Daoy (cell line): ENCODE measurements around the gene NUMBL. TPM values are rescaled to one million over a fixed set of nuclear protein-coding genes. Genes with fewer than 3 reads are reported as not detected.
"Not testable (repeated sequence)": the region's sequence is repeated elsewhere in the genome, so short reads cannot be mapped to it uniquely, and the experiment has no call there.

Experiments used
- DNase-seq: peaks from one replicate; pipeline ENCODE4 v3.0.0-alpha.2; 2015; ENCODE audit warnings: low read depth
- total RNA-seq: library from RNA; depleted of rRNA; stranded (reverse); fragments of >200 nt; shearing (Covaris generic); gene quantifications from 2 replicates; pipeline ENCODE4 v1.2.3, GENCODE V29; 2014; rRNA removed

The NUMBL gene
- total RNA-seq, 1 experiment from 2014 or later: 16.4 TPM

DNA sequence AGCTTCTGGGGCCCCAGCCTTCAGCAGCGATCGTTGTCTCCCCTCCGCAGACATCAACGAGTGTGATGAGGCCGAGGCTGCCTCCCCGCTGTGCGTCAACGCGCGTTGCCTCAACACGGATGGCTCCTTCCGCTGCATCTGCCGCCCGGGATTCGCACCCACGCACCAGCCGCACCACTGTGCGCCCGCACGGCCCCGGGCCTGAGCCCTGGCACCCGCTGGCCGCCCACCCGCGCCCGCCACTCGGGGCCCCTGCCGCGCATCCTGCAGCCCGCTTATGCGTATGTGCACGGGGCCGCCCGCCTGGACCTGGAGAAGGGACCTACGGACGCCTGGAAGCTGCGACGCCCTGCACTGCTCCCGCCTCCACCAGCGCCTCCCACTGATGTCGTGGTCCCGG lies 61.1 kb downstream of the NUMBL start:
- DNase-seq: no peak

DNA sequence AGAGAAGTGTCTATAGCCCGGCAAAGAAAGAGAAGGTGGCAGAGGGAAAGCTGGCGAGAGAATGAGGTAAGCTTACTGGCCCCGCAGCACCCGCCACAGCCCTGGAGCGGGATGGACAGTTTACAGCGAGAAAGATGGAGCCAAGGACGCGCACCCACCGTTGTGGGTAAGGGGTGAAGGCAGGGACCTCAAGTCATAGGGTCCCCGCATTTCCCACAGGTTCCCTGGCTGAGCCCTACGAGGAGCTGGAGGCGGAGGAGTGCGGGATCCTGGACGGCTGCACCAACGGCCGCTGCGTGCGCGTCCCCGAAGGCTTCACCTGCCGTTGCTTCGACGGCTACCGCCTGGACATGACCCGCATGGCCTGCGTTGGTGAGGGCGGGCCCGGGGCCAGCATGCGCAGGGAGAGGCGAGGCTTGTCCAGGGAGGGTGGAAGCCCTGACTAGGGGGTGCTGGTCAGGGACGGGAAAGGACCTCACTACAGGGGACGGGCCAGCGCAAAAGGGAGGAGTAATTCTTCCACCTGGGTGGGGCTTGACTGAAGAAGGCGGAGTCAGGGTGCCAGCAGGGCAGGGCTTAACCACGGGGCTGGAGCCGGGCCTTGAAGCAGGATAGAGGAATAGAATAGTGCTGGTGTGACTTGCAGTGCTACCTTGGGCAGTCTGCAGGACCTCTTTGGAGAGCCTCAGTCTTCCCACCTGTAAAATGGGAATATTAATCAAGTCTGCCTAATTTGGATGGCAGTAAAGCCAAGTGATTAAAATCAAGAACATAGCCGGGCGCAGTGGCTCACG lies 62.8 kb downstream of the NUMBL start:
- no peak for DNase-seq

DNA sequence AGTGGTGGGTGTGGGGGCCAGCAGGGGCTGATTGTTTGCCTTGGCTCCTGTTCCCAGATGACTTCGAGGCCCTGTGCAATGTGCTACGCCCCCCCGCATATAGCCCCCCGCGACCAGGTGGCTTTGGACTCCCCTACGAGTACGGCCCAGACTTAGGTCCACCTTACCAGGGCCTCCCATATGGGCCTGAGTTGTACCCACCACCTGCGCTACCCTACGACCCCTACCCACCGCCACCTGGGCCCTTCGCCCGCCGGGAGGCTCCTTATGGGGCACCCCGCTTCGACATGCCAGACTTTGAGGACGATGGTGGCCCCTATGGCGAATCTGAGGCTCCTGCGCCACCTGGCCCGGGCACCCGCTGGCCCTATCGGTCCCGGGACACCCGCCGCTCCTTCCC lies 63.5 kb downstream of the NUMBL start:
- no peak for DNase-seq

DNA sequence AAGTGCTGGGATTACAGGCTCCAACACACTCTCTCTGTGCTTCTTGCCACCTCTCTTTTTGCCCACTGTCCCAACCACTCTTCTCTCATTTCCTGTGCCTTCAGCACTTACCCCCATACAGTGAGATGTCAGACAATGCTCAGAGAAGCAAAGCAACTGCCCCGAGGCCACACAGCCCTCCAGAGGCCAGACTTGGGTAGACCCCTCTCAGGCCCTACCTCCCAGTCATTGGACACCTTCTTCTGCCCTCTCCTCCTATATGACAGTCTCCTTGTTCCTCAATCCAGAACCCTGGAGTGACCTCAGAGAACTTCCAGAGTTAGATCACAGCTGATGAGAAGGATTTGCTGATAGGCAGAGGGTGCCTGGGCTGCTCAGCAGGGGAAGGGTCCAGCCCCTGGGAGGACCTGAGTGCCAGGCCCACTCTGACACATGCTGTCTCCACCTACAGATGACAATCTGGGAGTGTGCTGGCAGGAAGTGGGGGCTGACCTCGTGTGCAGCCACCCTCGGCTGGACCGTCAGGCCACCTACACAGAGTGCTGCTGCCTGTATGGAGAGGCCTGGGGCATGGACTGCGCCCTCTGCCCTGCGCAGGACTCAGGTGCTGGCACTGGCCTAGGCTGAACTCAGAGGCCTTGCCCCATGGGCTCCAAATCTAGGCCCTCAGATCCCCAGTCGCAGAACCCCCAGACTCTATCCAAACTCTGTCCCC lies 64.9 kb downstream of the NUMBL start:
- no peak for DNase-seq

DNA sequence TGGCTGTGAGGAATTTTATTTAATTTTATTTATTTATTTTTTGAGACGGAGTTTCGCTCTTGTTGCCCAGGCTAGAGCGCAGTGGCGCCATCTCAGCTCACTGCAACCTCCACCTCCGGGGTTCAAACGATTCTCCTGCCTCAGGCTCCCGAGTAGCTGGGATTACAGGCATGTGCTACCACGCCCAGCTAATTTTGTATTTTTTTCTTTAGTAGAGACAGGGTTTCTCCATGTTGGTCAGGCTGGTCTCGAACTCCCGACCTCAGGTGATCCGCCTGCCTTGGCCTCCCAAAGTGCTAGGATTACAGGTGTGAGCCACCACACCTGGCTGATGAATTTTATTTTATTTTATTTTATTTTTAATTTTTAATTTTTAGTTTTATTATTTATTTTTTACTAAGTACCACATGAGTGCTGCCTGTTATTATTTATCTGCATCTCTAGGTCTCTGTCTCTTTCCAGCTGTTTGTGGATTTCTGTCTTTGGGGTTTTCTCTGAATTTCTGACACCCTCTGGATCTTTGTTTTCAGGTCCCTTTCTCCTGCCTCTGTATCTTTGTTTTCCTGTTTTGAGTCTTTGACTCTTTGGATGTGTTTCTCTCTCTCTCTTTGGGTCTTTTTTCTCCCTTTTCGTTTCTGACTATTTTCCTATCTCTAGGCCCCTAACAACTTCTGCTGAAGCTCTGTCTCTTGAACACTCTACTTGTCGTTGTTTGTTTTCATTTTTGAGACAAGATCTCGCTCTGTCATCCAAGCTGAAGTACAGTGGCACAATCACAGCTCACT lies 65.9 kb downstream of the NUMBL start:
- DNase-seq: not testable (repeated sequence)

DNA sequence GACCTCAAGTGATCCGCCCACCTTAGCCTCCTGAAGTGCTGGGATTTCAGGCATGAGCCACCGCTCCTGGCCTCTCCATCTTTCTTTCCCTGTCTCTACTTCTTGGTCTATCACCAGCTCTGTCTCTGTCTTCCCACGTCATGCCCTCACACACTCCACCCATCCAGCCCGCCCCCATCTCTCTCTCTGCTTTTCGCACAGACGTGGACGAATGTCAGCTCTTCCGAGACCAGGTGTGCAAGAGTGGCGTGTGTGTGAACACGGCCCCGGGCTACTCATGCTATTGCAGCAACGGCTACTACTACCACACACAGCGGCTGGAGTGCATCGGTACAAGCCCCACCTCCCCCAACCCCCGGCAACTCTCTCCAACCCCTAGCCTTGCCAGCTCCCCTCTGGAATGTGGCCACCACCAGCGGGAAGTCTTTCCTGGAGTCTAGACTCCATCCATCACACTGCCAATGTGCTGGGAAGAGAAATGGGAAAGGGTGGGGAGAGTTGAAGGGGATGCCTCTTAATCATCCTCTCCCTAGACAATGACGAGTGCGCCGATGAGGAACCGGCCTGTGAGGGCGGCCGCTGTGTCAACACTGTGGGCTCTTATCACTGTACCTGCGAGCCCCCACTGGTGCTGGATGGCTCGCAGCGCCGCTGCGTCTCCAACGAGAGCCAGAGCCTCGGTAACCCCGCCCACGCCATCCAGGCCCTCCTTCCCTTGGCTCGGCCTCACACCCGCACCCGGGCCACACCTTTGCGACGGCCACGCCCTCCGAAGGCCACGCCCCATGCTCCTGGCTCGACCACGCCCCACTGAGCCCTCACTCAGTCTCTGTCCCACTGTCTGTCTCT lies 66.8 kb downstream of the NUMBL start:
- peak; percentile 100 for DNase-seq

DNA sequence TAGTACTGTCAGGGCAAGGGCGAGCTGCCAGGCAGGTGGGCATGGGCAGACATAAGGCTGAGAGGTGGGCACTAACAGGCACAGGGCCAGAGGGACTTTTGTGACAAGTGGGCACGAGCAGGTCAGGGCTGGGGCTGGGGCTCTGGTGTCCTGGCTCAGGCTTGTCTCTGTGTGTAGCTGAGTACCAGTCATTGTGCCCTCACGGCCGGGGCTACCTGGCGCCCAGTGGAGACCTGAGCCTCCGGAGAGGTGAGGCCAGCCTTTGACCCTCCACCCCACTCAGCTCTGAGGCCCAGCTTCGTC lies 67.7 kb downstream of the NUMBL start:
- DNase-seq: no peak

DNA sequence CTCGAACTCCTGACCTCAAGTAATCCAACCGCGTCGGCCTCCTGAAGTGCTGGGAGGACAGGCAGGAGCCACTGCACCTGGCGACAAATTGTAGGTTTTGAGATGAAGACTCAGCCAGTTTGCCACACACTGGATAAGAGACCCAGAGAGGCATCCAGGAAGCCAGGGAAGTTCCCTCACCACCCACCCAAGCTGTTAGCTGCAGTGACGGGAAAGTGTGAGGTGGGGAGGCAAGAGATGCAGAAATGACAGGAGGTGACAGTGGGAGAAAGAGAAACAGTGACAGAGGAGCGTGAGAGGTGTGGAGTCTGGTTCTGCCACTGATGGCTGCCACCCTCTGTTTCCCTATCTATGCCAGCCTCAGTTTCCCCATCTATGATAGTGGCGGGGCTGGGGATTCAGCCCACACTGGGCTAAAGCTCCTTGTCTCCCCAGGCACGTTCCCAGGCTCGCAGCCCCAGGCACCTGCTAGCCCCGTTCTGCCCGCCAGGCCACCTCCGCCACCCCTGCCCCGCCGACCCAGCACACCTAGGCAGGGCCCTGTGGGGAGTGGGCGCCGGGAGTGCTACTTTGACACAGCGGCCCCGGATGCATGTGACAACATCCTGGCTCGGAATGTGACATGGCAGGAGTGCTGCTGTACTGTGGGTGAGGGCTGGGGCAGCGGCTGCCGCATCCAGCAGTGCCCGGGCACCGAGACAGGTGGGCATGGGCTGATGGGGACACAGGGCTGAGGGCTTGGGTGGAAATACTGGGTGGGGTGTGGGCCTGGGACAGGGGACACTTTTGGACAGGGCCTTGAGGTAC lies 68.3 kb downstream of the NUMBL start:
- DNase-seq: no peak

DNA sequence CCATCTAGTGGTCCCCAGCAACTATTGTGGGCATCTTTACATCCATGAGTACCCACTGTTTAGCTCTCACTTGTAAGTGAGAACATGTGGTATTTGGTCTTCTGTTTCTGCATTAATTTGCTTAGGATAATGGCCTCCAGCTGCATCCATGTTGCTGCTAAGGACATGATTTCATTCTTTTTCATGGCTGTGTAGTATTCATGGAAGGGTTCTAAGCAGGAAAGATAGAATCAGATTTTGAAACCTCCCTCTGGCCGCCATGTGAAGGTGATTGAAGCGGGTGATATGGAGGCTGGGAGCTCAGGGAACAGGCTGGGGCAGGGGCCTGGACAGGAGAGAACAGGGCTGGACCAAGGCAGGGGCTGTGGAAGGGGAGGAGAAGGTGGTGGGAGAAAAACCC lies 69.2 kb downstream of the NUMBL start:
- no peak for DNase-seq

DNA sequence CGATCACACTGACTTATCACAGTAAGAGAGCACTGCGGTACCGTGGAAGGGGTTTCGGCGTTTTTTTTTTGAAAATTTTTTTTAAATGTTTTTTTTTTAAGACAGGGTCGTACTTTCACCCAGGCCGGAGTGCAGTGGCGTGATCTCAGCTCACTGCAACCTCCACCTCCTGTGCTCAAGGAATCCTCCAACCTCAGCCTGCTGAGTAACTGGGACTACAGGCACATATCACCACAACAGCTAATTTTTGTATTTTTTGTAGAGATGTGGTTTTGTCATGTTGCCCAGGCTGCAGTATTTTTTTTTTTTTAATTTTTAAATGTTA lies 70.3 kb downstream of the NUMBL start:
- no peak for DNase-seq

DNA sequence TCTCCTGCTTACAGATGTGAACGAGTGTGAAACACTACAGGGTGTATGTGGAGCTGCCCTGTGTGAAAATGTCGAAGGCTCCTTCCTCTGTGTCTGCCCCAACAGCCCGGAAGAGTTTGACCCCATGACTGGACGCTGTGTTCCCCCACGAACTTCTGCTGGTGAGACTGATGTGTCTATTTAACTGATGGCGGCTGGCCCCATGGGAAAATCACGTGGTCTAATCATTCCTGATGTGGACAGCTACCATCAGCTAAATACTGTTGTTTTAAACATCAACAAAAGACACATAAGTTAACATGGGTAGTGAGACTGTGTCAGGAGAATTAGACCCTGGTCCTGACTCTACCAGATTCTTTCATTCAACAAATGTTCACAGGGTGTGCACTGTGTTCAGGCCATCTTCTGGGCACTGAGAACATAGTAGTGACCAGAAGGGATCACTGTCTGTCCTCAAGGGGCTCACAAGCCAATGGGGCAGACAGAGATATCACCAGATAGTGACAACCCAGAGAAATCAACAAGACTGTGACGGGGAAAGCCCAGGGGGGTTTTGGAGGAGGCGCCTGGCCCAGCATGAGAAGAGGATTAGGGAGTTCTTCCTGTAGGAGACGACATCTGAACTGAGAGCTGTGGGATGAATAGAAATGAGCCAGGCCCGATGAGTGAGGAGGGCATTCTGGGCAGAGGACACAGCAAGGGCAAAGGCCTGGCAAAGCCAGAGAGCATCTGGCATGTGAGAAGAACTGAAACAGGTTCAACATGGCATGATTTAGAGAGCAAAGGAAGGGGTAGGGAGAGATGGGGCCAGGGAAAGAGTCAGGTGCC lies 70.9 kb downstream of the NUMBL start:
- DNase-seq: no peak

DNA sequence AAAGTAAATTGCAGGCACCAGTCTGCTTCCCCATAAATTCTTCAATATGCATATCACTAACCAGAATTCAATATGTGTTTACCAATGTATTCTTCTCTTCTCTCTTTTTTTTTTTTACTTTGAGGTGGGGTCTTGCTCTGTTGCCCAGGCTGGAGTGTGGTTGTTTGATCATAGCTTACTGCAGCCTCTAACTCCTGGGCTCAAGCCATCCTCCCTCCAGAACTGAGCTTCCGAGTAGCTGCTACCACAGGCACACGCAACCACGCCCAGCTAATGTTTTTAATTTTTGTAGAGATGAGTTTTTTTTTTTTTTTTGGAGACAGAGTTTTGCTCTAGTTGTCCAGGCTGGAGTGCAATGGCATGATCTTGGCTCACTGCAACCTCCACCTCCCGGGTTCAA lies 72.5 kb downstream of the NUMBL start:
- no peak for DNase-seq

DNA sequence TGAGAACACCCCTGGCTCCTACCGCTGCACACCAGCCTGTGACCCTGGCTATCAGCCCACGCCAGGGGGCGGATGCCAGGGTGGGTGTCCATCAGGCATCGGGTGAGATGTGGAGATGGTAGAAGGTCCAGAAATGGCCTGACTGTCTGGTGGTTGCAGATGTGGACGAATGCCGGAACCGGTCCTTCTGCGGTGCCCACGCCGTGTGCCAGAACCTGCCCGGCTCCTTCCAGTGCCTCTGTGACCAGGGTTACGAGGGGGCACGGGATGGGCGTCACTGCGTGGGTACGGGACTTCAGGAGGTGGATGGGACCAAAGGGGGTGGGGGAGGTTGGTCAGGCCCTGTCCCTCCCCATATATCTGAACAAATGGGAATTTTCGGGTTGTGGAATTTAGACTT lies 73.5 kb downstream of the NUMBL start:
- DNase-seq: no peak

DNA sequence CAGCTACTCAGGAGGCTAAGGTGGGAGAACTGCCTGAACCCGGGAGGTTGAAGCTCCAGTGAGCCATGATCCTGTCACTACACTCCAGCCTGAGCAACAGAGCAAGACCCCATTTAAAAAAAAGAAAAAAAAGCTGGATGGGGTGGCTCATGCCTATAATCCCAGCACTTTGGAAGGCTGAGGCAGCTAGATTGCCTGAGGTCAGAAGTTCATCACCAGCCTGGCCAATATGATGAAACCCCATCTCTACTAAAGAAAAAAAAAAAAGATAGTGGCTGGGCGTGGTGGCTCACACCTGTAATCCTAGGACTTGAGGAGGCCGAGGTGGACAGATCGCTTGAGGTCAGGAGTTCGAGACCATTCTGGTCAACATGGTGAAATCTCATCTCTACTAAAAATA lies 74.3 kb downstream of the NUMBL start:
- no peak for DNase-seq

Other genes starting within 250 kb of the NUMBL start
- gene SERTAD3, start 246.3 kb downstream of the NUMBL start, total RNA-seq: 13.8 and 16.8 TPM in 2 replicates
- gene BLVRB, start 224.9 kb downstream of the NUMBL start, total RNA-seq: 49.4 and 52.4 TPM in 2 replicates
- 0.15 and 1.5 TPM in 2 replicates for gene SPTBN4, start 223.7 kb downstream of the NUMBL start, total RNA-seq
- gene SHKBP1, start 113.8 kb downstream of the NUMBL start, total RNA-seq: 40.6 and 134 TPM in 2 replicates
- gene LTBP4, start 89.3 kb downstream of the NUMBL start, total RNA-seq: 16.4 and 26.0 TPM in 2 replicates
- 20.0 and 31.0 TPM in 2 replicates for gene COQ8B, start 26.2 kb upstream of the NUMBL start, total RNA-seq
- 4.9 and 5.3 TPM in 2 replicates for gene ITPKC, start 26.5 kb upstream of the NUMBL start, total RNA-seq
- 0.51 TPM in 1 of 2 replicates, not detected in the other for gene ACTMAP, start 59.8 kb upstream of the NUMBL start, total RNA-seq
- 64.1 and 71.0 TPM in 2 replicates for gene SNRPA, start 60.6 kb upstream of the NUMBL start, total RNA-seq
- not detected in 2 replicates for gene MIA, start 84.9 kb upstream of the NUMBL start, total RNA-seq
- 32.4 and 34.4 TPM in 2 replicates for gene RAB4B, start 87.6 kb upstream of the NUMBL start, total RNA-seq
- 46.0 and 54.7 TPM in 2 replicates for gene EGLN2, start 108.5 kb upstream of the NUMBL start, total RNA-seq
- not detected in 2 replicates for gene CYP2A6, start 159.8 kb upstream of the NUMBL start, total RNA-seq
- gene CYP2A7, start 191.6 kb upstream of the NUMBL start, total RNA-seq: not detected in 2 replicates